HG03060 (cell line): ENCODE results near the gene SNW1.

Source experiments
- ATAC-seq: cut with Tn5 transposase; IDR thresholded peaks from one replicate; pipeline ENCODE4 v1.9.1; 2021; ENCODE audit warnings: low read depth, moderate number of reproducible peaks; ENCODE audit not compliant: unreplicated experiment

Gene SNW1

DNA sequence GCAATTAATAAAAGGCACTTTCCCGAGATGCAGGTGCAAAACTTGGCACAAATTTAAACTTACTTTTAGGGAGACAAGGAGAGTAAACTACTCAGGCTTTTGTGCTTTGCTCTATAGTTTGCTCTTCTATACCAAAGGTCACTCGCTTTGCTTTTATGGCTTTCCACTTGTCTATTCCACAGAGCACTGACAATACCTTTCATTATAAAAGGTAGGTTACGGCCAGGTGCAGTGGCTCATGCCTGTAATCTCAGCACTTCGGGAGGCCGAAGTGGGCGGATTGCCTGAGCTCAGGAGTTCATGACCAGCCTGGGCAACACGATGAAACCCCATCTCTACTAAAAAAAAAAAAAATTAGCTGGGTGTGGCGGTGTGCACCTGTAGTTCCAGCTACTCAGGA, 86.0 kb downstream of the SNW1 start:
- no peak for ATAC-seq

DNA sequence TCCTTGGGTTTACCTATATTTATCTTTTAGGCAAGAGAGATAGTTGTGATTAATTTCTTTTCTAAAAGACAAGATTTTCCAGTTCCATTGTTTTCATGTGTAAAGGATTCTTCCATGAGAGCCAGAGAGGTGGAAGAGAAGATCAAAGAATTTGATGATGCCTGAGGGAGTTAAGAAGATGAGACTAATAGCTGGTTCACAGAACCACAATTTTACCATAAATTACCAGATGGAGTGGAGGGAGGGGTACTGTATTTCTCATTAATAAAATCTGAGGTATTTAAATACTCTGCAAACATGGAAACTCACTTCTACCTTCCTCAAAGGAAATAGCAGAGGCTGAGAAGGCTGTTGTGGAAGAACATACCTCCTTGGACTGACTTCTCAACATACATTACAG, 87.8 kb downstream of the SNW1 start:
- no peak for ATAC-seq
